Activated gamma-delta T cell (primary cell): ENCODE measurements around the gene BBS9.

ENCODE experiments used
- DNase-seq: peaks from one replicate; lab custom pipeline; 2025; lab: John Stamatoyannopoulos, UW

The BBS9 gene

GRCh38 chr7:33373195-33373594 is 243.8 kb downstream of the BBS9 start:
- DNase-seq, result no peak

DNA sequence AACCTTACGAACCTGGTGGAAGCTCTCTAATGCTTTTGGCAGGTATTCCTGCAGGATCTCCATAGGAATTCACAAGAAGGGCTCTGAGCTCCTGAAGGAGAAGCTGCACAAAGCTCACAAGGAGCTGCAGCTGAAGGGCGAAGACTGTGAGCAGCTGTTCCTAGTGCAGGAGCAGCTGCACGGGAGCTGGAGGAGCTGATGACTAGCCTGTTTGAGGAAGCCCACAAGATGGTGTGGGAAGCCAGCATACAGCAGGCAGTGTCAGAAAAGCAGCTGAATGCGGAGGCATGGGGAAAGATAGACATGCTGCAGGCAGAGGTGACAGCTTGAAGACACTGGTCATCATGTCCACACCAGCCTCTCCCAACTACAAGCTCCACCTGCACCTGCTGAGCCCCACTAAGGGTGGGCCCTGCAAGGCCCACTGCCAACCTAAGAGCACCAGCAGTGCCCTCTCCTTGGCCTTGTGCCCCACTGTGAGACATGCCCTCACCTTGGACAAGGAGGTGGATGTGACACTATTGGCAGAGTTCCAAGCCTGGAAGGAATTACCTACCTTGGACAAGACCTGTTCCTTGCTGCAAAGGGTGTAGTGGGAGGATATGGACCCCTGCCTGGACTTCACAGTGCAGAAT is 250.6 kb downstream of the BBS9 start:
- DNase-seq, result no peak

GRCh38 chr7:33388332-33388731 is 259.0 kb downstream of the BBS9 start:
- no peak for DNase-seq

DNA sequence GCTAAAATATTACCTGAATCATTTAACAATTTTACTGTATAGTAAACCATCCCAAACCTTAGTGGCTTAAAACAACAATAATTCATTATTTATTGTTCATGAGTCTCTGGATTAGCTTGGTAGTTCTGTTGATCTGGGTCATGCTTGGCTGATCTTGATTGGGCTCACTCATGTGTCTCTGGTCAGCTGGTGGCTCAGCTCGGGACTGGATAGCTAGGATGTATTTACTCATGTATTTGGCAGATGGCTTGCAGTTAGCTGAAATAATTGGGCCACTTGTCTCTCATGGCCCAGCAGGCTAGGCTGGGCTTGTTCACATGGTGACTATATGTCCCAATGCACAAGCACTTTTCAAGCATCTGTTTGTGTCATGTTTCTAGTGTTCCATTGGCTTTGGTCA is 262.8 kb downstream of the BBS9 start:
- DNase-seq, result no peak

- DNase-seq, result no peak
Measured at GRCh38 chr7:33393770-33394169, 264.4 kb downstream of the BBS9 start.

GRCh38 chr7:33395340-33395739 is 266.0 kb downstream of the BBS9 start:
- no peak for DNase-seq

DNA sequence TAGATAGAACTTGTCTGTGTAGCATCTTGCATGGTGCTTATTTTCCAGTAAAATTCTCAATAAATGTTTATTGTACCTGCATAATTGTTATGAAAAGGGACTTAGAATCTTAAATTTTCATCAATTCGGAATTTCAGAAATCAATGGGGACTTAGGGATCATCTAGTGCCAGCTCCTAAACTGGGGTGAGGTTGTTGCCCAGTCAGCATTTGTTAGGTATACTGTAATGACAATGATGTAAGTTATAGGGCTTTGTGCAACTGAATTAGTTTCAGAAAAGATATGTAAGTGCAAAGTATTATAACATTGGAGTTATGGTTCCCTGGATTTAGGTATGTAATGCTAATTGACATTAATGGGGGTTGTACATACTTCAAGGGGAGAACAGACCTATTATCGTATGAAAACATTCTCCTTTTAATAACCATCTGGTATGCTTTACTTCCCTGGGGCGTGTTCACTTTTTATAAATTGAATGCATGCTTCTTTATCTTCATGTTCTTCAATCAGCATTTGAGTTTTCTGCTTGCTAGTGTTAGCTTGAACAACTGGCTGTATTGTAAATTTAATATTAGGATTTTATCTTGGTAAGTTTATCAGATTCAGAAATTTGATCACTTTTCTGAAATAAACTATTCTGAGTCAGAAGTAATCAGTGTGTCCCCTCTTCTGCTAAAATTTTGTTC is 270.3 kb downstream of the BBS9 start:
- DNase-seq, result no peak

GRCh38 chr7:33400214-33400538 is 270.8 kb downstream of the BBS9 start:
- DNase-seq, result no peak

- DNase-seq, result no peak
Measured at GRCh38 chr7:33410266-33410665, 280.9 kb downstream of the BBS9 start.

DNA sequence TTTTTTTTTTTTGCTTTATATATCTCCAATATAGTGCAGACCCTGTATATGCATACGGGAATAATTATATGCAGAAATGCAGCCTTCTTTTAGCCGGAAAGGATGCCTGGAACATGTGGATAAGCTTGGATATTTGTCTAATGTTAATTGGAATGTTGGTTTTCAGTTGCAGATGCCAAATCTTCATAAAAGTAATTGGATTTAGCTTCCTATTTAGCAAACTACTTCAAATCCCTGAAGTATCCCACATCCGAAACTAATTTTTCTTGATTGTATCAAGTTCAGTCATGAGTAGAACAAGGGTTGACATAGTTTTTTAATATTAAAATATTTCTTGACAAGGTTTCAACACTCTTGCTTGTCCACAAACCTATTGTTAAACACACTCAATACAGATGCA is 281.7 kb downstream of the BBS9 start:
- no peak for DNase-seq

- DNase-seq, result no peak
Measured at GRCh38 chr7:33412331-33412730, 283.0 kb downstream of the BBS9 start.

DNA sequence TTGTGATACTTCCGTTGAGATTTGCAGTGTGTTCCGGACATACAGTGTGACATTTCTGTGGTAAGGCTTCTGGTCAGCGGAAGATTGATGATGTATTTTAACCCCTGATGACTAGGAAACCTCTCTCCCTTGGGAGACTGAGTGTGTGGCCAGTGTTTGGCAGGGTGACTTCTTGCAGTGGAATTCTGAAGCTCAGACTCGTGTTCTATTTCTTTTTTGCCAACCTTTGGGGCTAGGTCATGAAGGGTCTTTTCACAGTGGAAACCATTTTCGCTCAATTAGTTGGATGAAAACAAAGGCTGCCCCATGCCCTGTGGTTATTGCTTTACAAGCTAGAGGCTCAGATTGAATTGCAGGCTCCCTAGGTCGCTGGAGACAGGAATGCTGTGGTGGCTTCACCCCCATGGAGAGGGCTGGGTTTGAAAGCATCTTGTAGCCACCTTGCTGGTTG is 288.9 kb downstream of the BBS9 start:
- DNase-seq, result no peak

GRCh38 chr7:33420311-33420940 is 291.1 kb downstream of the BBS9 start:
- DNase-seq, result no peak

DNA sequence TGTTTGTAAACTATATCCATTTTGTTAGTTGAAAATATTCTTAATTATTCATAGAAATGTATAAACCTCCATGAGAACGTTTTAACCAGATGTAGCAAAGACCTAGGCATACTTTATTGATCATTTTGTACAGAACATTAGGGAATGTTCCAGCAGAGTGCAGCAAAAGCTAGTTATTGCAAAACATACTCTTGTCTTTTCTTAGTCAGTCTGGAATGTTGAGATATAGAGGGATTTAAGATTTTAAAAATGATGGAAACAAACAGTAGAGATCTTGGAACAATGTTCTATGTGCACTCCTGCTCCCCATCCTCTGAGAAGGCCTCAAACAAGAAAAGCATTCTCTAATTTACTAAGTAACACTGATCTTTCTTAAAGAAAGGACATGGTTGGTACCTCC is 292.1 kb downstream of the BBS9 start:
- no peak for DNase-seq

GRCh38 chr7:33422141-33422540 is 292.8 kb downstream of the BBS9 start:
- DNase-seq, result no peak

- DNase-seq, result no peak
Measured at GRCh38 chr7:33422825-33423645, 293.7 kb downstream of the BBS9 start.

GRCh38 chr7:33423646-33424020 is 294.3 kb downstream of the BBS9 start:
- DNase-seq, result no peak

DNA sequence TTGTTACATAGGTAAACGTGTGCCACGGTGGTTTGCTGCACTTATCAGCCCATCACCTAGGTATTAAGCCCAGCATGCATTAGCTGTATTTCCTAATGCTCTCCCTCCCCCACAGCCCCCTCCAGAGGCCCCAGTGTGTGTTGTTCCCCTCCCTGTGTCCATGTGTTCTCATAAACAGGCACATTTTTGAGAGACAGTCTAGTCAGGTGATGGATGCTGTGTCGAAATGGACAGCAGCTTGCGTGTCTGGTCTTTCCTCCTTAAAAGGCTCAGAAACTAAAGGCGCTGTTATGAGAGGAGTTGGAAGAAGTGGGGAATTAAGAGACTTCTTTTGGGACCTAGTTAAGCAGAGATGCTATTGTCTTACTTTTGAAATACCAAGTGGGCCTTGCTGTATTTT is 296.0 kb downstream of the BBS9 start:
- DNase-seq, result no peak

- DNase-seq, result no peak
Measured at GRCh38 chr7:33425929-33426678, 296.7 kb downstream of the BBS9 start.

GRCh38 chr7:33428415-33428814 is 299.1 kb downstream of the BBS9 start:
- DNase-seq, result no peak

- no peak for DNase-seq
Measured at GRCh38 chr7:33431543-33431942, 302.2 kb downstream of the BBS9 start.

- DNase-seq, result no peak
Measured at GRCh38 chr7:33432821-33433220, 303.5 kb downstream of the BBS9 start.
